Panc1 (cell line): ENCODE results near the gene ENPP3. TPM values are rescaled to one million over a fixed set of nuclear protein-coding genes. Genes with fewer than 3 reads are reported as not detected.

Experiments used
- ATAC-seq: fragments of 200-7000 bp; cut with Tn5 transposase; 2 replicates; pipeline ENCODE4 v1.9.1; 2020; ENCODE audit warnings: mild to moderate bottlenecking, moderate library complexity
- BruUV-seq: library from RNA; stranded (reverse); fragments of 400-500 nt; replicated peaks from 2 replicates; lab custom pipeline; 2021; lab: Mats Ljungman, UMichigan
- CTCF ChIA-PET: fragments of 300-600 bp; sonication (Branson Sonifier 250); formaldehyde crosslinking; loops from one replicate; lab custom pipeline; 2022; ENCODE audit warnings: antibody characterized with exemption; lab: Charles Lee
- POLR2A ChIA-PET: fragments of 300-600 bp; sonication (Branson Sonifier 250); formaldehyde crosslinking; loops from one replicate; lab custom pipeline; 2022; ENCODE audit warnings: antibody characterized with exemption; lab: Charles Lee
- DNase-seq: peaks from one replicate; pipeline ENCODE4 v3.0.0-alpha.2; 2010; ENCODE audit warnings: low read depth, low spot score
- H3K27ac ChIP-seq: 2 replicates; pipeline ENCODE4 v1.5.1; 2011; ENCODE audit warnings: mild to moderate bottlenecking, low read length, inconsistent platforms
- H3K27me3 ChIP-seq: fragments of 200-500 bp; sonication (Bioruptor generic); 2 replicates; pipeline ENCODE4 v1.6.0; 2014; ENCODE audit warnings: low read length, inconsistent platforms; ENCODE audit not compliant: control insufficient read depth, insufficient read depth
- H3K36me3 ChIP-seq: fragments of 200-500 bp; sonication (Bioruptor generic); 2 replicates; pipeline ENCODE4 v1.5.1; 2014; ENCODE audit warnings: inconsistent platforms, mild to moderate bottlenecking, low read length, moderate library complexity; ENCODE audit not compliant: control insufficient read depth, insufficient read depth
- H3K4me1 ChIP-seq: 2 replicates; pipeline ENCODE4 v1.5.1; 2011; ENCODE audit warnings: inconsistent platforms, mild to moderate bottlenecking, low read length, moderate library complexity; ENCODE audit not compliant: control insufficient read depth, insufficient read depth
- H3K4me3 ChIP-seq, 2 experiments: 2 replicates each; pipeline ENCODE4 v1.5.1; 2011 to 2012; ENCODE audit warnings: low read depth in 2 of 2, low read length in 2 of 2, mild to moderate bottlenecking in 2 of 2, inconsistent platforms in 1 of 2, moderate library complexity in 1 of 2
- H3K9me3 ChIP-seq: fragments of 200-500 bp; sonication (Bioruptor generic); 2 replicates; pipeline ENCODE4 v1.5.1; 2014; ENCODE audit warnings: low read depth, mild to moderate bottlenecking, inconsistent platforms, low read length, moderate library complexity; ENCODE audit not compliant: control insufficient read depth, insufficient read depth
- POLR2AphosphoS5 ChIP-seq: IDR thresholded peaks from 2 replicates; pipeline ENCODE4 v1.6.1; 2012; ENCODE audit warnings: mild to moderate bottlenecking, low read depth, low read length, moderate library complexity
- REST ChIP-seq, 2 experiments: IDR thresholded peaks; 2 replicates each; pipeline ENCODE4 v1.6.1; 2011 to 2012; ENCODE audit warnings: low read depth in 2 of 2, control low read depth in 1 of 2, low read length in 1 of 2, mild to moderate bottlenecking in 1 of 2, moderate library complexity in 1 of 2; ENCODE audit not compliant: insufficient read depth in 1 of 2
- SIN3A ChIP-seq: IDR thresholded peaks from 2 replicates; pipeline ENCODE4 v1.6.1; 2012; ENCODE audit warnings: low read depth, mild to moderate bottlenecking, low read length, moderate library complexity, borderline replicate concordance; ENCODE audit not compliant: insufficient read depth
- TCF7L2 ChIP-seq: IDR thresholded peaks from 2 replicates; pipeline ENCODE4 v1.6.1; 2011; ENCODE audit warnings: mild to moderate bottlenecking, low read depth, low read length, inconsistent platforms
- in situ Hi-C: cut with HindIII; loops from 2 replicates; pipeline ENCODE4 v1.10.0; 2016; ENCODE audit warnings: low sequenced_read_pairs, low pct_unique_long_range_greater_than_20kb
- intact Hi-C: fragments of 100-400 bp; cut with micrococcal nuclease; formaldehyde crosslinking; loops from one replicate; pipeline ENCODE4 v1.10.0; 2022; ENCODE audit not compliant: unreplicated experiment
- total RNA-seq: library from RNA; stranded (reverse); gene quantifications from one replicate; pipeline ENCODE4 v1.2.1, GENCODE V29; 2021; ENCODE audit not compliant: unreplicated experiment
- TF ChIP-seq, protein P1 (sequence below): fragments of 450-650 bp; IDR thresholded peaks from 2 replicates; pipeline ENCODE4 v1.5.1; 2017; ENCODE audit warnings: mild to moderate bottlenecking

Gene ENPP3
- total RNA-seq, 1 experiment from 2014 or later, result not detected

GRCh38 chr6:131724114-131724513 is 87.0 kb downstream of the ENPP3 start:
- no peak for TF ChIP-seq SIN3A
- no peak for TF ChIP-seq REST (IDR thresholded peaks at IDR 0.05; ENCODE audit: insufficient read depth in 1 of 2, low read depth in 2 of 2, low read length in 1 of 2)
- TF ChIP-seq, protein P1, sequence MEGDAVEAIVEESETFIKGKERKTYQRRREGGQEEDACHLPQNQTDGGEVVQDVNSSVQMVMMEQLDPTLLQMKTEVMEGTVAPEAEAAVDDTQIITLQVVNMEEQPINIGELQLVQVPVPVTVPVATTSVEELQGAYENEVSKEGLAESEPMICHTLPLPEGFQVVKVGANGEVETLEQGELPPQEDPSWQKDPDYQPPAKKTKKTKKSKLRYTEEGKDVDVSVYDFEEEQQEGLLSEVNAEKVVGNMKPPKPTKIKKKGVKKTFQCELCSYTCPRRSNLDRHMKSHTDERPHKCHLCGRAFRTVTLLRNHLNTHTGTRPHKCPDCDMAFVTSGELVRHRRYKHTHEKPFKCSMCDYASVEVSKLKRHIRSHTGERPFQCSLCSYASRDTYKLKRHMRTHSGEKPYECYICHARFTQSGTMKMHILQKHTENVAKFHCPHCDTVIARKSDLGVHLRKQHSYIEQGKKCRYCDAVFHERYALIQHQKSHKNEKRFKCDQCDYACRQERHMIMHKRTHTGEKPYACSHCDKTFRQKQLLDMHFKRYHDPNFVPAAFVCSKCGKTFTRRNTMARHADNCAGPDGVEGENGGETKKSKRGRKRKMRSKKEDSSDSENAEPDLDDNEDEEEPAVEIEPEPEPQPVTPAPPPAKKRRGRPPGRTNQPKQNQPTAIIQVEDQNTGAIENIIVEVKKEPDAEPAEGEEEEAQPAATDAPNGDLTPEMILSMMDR, result no peak
- TF ChIP-seq TCF7L2, result no peak
- TF ChIP-seq POLR2AphosphoS5, result no peak
- Histone ChIP-seq H3K36me3 (no peaks in the 10 kb centered on the region), H3K27ac (no peak overlapping the region), H3K4me3 (no peak overlapping the region), H3K27me3 (no peaks in the 10 kb centered on the region), H3K9me3 (no peaks in the 10 kb centered on the region), H3K4me1 (no peaks in the 10 kb centered on the region)
- no TSS peak for BruUV-seq
- POLR2A ChIA-PET, result no interaction called here
- no peak for DNase-seq
- CTCF ChIA-PET, result no interaction called here
- intact Hi-C loops, result no loop called here
- ATAC-seq, result no peak
- in situ Hi-C loops, result no loop called here

DNA sequence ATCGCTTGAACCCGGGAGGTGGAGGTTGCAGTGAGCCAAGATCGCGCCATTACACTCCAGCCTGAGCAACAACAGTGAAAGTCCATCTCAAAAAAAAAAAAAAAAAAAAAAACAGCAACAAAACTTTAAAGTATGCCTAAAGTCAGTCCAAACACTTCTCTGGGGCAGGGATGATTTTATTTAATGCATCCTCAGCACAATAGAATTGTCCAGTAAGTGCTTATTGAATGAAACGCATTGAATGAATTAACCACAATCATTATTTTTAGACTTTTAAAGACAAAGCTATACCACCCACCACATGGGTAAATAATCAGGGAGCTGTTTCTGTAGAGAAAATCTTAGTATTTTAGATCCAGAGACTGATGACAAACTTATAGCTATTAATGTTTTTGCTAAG is 90.4 kb downstream of the ENPP3 start:
- H3K4me3 ChIP-seq, result no peak overlapping the region
- no peaks in the 10 kb centered on the region for H3K36me3 ChIP-seq
- DNase-seq (no peak), ATAC-seq (no peak)
- ChIA-PET POLR2A (no interaction called here), CTCF (no interaction called here)
- H3K9me3 ChIP-seq, result no peaks in the 10 kb centered on the region
- no peak overlapping the region for H3K27ac ChIP-seq
- no peaks in the 10 kb centered on the region for H3K4me1 ChIP-seq
- intact Hi-C loops (no loop called here), in situ Hi-C loops (no loop called here)
- TF ChIP-seq SIN3A (no peak), REST (IDR thresholded peaks at IDR 0.05; ENCODE audit: insufficient read depth in 1 of 2, low read depth in 2 of 2, low read length in 1 of 2) (no peak), TCF7L2 (no peak), POLR2AphosphoS5 (no peak)
- TF ChIP-seq, protein P1, result no peak
- H3K27me3 ChIP-seq, result no peaks in the 10 kb centered on the region
- BruUV-seq, result no TSS peak
